Kidney capillary endothelial cell (primary cell): ENCODE results near the gene SLAMF7.
"Not testable (repeated sequence)": the region's sequence is repeated elsewhere in the genome, so short reads cannot be mapped to it uniquely, and the experiment has no call there.

Experiments
- DNase-seq: peaks from one replicate; pipeline ENCODE4 v3.0.0-alpha.2; 2018; ENCODE audit warnings: low spot score

The SLAMF7 gene

DNA sequence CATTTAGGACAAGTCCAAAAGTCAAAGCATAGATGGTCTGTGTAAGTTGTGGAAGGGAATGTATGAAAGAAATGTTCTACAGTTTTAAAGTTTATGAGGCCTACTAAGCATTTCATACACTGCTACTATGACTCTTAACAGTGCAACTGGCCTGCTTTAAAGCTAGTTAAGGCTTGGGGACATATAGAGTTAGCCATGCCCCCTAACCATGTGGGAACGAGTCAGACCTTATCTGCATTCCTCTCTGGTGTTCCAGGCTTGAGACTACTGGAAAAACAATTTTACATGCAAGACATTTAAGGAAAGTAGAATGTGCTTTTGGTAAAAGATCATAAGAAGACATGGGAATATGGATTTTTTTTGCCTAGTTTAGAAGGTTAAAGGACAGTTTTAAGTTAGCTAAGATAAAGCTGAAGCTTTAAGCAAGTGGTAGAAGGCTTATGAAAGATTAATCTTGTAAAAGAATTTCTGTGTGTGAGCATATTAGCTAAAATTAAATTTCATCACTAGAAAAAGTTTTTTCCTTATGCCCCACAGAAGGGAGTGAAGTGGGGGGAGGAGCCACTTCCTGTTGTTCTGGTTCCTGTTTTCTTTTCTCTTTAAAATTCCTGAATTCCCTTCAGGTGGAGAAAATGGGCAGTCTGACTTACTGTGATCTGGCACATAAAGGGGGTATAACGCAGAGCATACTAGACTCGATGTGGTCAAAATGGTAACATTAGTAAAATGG lies 18.5 kb upstream of the SLAMF7 start:
- no peak for DNase-seq

DNA sequence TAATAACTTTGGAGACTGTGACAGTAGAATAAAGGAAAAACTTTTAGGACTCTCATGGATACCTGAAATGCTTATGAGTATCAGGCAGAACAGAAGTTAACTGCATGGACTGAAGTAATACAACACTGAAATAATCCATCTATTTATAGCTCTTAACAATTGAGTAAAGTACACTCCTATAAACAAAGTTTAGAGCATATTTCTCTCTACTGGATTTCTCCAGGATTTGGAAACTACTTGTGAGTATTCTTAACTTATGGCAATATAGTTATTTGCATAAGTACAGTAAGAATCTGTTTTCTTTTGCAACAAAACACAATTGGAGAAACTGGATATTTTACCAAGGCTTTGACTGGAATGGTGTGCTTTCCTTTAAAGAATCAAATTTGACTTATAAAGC lies 17.6 kb upstream of the SLAMF7 start:
- DNase-seq, result no peak

DNA sequence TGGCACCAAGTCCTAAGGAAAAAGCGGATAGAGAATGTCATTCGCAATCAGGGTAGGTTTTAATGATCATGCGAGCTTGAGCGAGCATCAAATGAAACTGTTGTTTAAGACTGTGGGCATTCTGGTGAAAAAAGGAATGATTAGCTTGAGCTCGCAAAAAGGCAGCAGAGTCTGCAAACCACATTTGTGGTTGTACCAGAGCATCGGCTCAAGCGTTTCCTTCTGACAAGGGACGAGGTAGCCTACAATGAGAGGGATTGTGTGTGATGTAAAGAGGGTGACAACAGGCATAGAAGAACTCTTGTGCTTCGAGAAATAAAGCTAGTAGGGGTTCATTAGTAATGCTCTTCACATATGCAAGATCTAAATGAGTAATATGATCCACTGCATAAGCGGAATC lies 16.3 kb upstream of the SLAMF7 start:
- no peak for DNase-seq

DNA sequence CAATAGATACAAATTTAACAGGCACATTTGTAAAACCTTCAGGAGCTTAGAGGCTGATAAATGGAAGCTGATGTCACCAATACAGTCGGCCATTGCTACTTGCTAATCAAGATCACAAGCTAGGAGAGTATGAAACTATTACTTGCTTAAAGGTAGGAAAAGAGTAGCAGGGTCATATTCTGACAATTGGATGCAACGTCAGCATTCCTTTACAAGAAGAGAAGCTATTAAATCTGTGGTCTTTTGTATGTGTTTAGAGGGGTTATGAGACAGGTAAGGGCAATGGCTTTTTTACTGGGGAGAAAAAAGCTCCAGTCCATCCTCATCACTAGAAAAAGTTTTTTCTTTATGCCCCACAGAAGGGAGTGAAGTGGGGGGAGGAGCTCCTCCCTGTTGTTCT lies 15.7 kb upstream of the SLAMF7 start:
- DNase-seq, result no peak

DNA sequence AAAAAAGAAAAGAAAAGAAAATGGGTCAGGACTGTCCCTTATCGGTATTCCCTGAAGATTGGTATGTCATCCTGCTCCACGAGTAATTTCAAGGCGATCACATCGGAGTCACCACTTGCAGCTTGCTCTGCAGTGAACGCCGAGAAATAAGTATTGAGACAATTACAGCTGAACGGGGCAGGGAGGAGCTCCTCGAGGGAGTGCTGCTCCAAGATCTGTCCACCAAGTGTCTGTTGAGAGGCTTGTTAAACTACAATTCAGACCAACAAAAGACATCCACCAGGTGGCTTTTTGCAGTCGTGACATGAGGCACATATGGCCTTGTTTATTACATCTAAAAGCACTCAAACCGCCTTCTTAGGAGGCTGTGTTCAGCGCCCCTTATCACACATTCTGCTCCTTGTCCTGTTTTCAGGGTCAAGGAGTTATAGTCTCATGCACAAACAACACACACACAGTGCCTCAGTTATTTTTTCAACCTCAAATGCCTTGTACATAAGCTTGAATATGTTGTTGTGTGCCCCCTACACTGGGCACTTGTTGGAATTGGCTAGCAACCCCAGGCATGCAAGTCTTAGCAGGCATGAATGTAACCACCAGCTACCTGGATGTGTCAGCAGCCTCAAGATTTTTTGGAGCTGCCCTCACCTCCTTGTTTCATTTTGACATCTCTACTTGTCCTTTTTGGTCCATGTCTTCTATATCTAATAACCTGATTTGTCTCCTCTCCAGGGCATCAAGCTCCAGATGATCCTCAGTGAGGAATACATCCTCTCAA lies 14.4 kb upstream of the SLAMF7 start:
- DNase-seq, result no peak

DNA sequence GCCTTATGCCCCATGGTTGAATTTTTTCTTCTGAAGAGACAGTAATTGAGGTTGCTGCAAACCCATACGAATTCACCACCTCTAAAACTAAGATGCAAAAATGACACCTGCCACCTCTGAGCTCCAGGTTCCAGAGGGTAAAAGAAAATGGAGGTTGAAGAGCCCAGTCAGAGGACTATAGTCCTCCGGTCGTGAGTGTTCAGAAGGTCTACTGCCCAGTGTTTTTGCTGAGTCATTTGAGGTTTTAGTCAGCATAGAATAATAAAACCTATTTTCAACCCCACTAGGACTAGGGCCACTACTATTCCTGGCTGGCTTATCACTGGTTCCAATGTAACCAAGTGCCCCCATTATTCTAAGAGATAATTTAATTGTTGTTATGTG lies 12.9 kb upstream of the SLAMF7 start:
- DNase-seq, result no peak

DNA sequence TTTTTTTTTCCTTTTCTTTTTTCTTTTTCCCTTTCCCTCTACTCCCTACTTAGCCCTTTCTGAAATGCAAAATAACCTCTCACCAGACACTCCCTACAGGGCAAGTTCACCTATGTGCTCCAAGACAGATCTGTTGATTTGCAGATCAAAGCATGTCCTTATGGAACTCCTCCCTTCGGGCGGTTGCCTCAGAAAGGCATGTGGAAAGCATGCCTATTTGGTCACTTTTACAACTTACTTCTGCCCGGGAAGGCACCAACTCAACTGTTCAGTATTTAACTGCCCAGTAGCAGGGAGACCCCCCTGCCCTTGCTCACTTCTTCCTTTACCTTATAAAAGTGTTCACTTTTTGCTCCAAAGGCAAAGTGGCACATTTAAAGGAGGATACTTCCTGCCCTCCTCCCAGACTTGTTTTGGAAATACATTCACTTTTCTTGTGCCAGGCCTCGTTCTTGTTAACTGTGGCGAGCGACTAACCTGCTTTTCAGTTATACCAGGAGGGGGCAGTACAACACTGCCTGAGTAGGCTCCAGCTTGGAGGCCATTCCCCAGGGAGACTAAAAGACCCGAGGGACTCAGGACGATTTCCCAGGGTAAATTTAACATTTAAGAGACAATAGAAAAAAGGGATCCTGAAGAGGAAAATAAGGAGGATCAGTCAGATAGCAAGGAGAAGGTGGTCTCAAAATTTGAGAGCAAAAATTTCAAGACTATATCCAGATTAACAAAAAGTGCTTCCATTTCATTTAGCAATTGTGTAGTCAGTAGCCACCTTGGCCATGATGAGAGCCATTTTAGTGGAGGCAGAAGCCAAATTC lies 12.3 kb upstream of the SLAMF7 start:
- peak; percentile 70 for DNase-seq

DNA sequence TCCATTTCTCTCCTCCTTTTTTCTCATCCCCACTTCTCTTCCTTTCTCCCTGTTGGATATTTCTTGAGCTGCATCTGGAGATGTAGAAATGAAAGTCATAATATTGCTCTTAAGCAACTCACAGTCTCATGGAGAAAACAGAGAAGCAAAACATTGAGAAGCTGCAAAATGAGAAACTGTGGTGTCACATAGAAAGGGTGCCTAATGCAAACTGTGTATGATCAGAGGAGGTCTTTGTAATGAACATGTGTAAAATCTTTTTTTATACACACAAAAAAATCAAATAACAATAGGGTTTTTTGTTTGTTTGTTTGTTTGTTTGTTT lies 11.8 kb upstream of the SLAMF7 start:
- DNase-seq, result no peak

DNA sequence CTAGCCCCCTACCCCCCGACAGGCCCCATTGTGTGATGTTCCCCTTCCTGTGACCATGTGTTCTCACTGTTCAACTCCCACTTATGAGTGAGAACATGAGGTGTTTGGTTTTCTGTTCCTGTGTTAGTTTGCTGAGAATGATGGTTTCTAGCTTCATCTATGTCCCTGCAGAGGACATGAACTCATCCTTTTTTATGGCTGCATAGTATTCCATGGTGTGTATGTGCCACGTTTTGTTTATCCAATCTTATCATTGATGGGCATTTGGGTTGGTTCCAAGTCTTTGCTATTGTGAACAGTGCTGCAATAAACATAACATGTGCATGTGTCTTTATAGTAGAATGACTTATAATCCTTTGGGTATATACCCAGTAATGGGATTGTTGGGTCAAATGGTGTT lies 7.5 kb upstream of the SLAMF7 start:
- not testable (repeated sequence) for DNase-seq

DNA sequence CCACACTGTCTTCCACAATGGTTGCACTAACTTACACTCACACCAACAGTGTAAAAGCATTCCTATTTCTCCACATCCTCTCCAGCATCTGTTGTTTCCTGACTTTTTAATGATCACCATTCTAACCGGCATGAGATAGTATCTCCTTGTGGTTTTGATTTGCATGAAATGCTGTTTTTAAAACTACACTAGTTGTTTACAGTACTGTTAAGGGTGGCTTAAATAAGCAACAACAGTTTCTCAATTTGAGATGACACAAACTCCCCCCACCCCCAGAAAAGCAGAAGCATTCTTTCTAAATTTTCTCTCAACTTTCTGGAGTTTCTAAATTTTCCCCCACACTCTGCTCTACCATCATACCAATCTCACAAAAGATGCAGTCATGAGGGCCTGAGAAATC lies 7.1 kb upstream of the SLAMF7 start:
- DNase-seq, result no peak

DNA sequence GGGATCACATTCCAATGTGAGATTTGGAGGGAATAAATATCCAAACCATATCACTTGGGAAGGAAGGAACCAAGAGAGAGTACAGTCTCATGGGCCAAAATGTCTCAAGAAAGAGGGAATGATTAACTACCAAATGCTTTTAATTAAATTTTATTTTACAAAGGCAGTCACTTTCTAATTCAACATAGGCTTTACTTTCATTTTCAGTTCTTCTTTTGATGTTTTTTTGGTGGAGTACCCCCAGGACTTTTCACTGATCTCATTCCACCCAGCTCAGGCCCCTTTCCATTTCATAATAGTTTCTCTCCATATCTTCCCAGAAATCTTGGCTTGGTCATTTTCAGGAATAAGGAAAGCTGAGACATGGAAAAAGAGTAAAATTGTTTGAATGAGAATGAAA lies 5.1 kb upstream of the SLAMF7 start:
- DNase-seq, result no peak

DNA sequence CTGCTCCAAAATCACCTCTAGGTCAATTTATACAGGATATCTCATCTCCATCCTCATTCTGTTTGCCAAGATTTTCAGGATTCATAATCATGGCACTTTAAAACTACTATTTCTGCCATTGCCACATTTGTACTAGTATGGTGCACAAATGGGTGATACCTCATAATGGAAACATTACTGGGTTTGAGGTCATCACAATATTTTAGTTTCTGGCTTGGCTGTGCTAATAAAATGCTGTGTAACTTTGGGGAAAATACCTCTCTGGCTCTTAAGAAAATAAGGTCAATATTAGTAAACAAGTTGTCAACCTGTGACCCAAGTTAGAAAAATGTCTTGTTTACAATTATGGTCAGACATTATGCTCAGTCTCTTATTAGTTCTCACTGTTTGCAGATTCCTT lies 4.7 kb upstream of the SLAMF7 start:
- no peak for DNase-seq

DNA sequence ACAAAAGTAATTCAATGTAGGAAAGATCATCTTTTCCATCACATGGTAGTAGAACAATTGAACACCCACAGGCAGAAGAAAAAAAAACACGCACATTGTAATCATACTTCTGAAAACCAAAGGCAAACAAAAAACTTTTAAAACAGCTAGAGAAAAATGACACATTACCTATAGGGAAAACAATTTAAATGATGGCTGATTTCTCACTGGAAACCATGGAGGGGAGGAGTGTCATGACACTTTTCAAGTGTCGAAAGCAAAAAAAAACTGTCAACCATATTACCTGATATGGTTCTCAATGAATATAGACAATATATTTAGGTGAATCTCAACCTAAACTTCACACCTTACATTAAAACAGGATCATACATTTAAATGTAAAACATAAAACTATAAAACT lies 776 bp upstream of the SLAMF7 start:
- DNase-seq, result no peak

DNA sequence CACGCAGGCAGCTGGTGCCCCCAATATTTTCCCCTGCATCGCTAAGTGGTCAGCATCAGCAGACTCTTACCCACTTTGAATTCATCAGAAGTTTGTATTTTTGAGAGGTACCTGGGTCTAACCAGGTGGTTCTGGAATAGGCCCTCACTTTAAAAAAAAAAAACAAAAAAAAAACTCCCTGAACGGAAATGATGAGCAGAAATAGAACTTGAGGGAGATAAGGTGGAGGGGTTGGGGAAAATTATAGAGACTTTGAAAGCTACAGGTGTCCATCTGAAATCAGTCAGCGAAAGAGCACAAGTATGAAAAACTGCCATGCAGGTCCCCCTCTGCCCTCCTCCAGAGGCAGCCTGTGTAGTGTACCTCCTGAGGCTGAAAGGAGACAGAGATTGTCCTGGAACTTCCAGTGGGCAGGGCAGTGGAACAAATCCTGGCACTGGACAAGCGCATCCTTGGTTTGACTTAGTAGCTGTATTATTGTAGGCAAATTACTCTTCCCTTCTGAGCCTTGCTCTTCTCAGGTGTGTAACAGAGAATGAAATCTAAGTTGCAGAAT lies 1.2 kb downstream of the SLAMF7 start:
- no peak for DNase-seq

DNA sequence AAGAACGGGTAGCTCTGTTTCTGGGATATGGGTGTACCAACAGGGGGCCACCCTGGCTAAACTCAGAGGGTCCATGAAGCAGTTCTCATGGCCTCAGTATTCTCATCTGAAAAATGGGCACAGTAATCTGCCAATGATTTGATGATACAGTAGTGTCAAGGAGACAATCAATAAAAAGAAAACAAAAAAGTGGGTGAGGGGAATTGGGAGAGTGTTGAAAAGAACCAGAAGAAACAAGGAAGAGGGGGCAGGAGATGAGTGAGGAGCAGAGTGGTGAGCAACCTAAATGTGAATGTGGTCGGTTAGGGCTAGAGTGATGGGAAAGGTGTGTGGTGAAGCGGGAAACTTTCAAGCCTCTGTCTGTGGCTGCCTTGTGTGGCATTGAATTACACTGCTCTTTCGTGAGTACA lies 2.0 kb downstream of the SLAMF7 start:
- no peak for DNase-seq

DNA sequence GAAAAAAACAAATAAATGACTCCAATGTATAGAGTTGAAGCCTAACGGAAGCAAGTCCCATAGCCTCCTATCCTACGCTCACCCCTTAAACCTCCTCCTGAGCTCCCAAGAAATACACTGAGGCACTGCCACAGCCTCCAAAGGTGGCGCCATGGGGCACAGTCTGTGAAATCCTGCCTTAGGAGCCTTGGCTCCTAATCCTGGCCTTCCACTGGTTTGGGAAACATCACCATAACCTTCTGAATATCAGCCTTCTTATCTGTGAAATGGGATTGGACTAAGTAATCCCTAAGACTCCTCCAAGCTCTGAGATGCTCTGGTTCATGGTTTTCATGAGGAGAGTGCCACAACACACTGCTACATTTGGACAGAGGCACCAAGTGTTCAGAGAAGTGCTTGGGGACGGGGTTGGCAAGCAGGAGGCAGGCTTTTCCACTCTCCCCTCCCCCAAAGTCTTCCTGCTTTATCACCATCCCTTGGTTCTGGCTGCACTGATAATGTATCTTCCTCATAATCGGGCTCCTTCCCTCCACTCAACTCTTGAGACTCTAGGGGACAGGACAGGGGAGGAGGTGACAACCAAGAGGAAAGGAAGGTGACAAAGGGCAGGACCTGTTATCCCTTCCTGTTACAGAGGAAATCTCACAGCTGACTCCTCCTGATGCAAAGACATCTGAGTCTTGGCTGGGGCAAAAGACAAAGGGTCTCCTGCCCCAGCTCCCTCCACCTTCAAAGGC lies 2.7 kb downstream of the SLAMF7 start:
- no peak for DNase-seq

DNA sequence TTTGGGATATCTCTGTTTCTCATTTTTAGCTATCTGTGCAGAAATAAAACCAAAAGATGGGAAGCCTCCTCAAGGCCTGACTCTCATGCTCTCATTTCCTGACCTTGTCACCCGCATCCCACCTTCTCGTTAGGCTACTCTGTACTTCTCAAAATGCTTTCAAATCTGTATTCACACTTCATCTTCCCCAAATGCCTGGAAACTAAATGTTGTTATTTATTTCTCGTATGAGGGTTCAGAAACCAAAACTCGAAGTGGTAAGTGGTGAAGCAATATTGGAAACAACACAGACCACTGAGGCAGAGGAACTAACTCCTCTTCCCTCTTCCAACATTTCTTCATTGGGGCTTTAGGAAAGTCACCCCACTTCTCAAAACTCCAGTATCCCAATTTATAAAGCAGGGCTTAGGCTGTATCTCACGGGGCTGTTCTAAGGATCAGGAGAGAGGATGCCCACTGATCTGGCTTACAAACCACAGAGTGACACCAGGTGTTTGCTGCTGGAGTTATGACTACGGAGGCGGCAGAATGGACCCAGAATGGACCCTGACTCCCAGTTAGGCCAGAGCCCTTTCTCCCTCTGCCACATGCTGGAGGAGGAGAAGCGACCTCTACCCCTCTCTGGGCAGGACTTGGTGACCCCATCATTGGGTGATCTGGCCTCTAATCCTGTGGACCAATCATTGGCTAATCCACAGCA lies 3.5 kb downstream of the SLAMF7 start:
- no peak for DNase-seq

DNA sequence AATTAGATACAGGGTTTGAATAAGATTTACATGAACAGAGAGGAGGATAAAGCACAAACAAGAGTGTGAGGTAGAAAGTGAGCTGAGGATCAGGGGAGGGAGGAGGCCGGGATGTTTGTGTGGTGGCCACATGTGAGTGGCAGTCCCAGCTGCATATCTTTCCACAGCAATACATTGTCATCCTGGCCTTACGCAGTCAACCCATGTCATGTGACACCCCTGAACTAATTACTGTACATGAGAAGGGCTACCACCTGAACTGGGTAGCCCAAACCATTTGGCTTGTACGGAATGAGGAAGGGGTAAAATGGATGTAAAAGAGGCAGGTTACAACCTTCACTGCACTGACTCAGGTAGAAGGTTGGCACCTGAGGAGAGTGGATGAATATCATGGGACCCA lies 4.2 kb downstream of the SLAMF7 start:
- DNase-seq, result no peak

DNA sequence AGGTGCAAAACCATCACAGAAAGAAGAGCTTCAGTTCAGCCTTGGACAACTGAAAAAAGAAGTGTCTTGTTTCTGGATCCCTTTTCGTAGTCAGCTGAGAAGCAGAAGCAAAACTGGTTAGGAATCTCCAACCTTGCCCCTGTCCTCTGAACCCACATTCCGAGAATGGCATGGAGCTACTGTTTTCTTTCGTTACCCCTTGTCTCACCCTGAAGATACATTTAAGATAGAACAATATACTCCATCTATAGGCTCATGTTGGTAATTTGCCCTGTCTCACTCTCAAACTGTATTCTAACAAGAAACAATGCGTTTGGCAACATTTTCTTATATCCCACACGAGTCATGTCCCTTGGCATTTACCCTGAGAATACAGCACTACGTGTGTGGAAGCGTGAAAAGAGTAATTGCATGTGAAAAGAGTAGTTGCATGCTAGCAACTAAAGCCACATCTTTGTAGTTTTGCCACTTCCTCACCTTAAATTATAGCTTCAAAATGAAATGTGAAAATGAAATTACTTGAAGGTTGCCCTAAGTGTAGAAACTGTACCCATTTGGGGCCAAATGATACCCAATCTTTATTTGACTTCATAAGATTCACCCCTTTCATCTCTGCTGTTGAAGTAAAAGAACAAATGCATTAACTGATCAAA lies 5.3 kb downstream of the SLAMF7 start:
- no peak for DNase-seq

DNA sequence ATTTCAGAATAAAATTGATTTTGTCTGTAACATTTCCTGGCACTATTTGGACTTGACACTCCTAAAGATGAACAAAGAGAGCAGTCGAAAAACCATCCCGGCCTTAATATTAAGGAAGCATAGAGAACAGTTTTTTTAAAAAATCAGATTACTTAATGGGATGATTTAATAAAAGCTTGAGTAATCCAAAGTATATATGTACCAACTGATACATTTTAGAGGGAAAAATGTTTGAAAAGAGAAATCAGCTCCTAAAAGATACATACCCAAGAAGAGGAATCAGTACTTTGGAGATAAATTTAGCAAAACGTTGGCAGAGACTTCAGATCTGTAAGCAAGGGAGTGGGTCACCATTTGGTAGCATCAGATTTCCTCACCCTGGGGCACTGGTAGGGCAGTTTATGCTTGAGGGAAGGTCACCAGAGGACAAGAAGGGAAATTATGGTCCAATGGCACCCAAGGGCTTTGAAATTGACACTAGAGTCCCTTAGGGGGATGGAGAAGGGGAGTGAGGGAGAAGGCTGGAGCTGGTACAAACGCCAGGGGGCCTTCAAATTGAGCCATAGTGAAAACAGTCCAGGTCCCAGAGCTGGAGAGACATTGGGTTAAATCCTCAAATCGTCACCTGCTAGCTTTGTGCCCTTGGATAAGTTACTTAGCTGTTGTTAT lies 5.9 kb downstream of the SLAMF7 start:
- DNase-seq, result no peak
